Natural killer cell treated with Interleukin-12 subunit alpha and Interleukin-12 subunit beta and Interleukin-15 and Interleukin-18, amount 100 ng/mL, for 72 hours (primary cell): ENCODE data around the gene RHOT2. TPM values are rescaled to one million over a fixed set of nuclear protein-coding genes. Genes with fewer than 3 reads are reported as not detected.

ENCODE experiments used
- ATAC-seq, 2 donors: fragments of 150-1000 bp; cut with Tn5 transposase in 1 of 2; sonication (Bioruptor Pico), chemical (Tn5 transposase) in 1 of 2; 2 replicates each; pipeline ENCODE4 v1.10.0; 2021
- DNase-seq: peaks from one replicate; pipeline ENCODE4 v3.0.0; 2022; ENCODE audit warnings: low spot score
- H3K27ac Mint-ChIP-seq, 2 donors: 1 replicate in 1 of 2; 2 replicates in 1 of 2; pipeline ENCODE4 v1.8.0; 2022; ENCODE audit warnings: mixed read lengths in 2 of 2, mild to moderate bottlenecking in 1 of 2, moderate library complexity in 1 of 2
- H3K27me3 Mint-ChIP-seq, 2 donors: 1 replicate in 1 of 2; 2 replicates in 1 of 2; pipeline ENCODE4 v1.8.0; 2022; ENCODE audit warnings: mixed read lengths in 2 of 2
- H3K36me3 Mint-ChIP-seq: one replicate; pipeline ENCODE4 v1.8.0; 2022; ENCODE audit warnings: mixed read lengths
- H3K4me1 Mint-ChIP-seq, 2 donors: 1 replicate in 1 of 2; 2 replicates in 1 of 2; pipeline ENCODE4 v1.8.0; 2022; ENCODE audit warnings: low read depth in 2 of 2, mixed read lengths in 2 of 2, mild to moderate bottlenecking in 1 of 2
- H3K4me3 Mint-ChIP-seq: one replicate; pipeline ENCODE4 v1.8.0; 2022; ENCODE audit warnings: mixed read lengths
- H3K9me3 Mint-ChIP-seq: 2 replicates; pipeline ENCODE4 v1.8.0; 2022; ENCODE audit warnings: mixed read lengths
- total RNA-seq, 2 donors: library from RNA; stranded (reverse); gene quantifications; one replicate each; pipeline ENCODE4 v1.2.3, GENCODE V29; 2022

RHOT2 gene
- total RNA-seq, 2 donors from 2014 or later, result 171 to 259 TPM

GRCh38 chr16:648071-648780 lies 19.7 kb upstream of the RHOT2 start:
- Mint-ChIP-seq H3K4me3 (peak overlapping the region; percentile 67), H3K9me3 (no peaks in the 10 kb centered on the region), H3K4me1 (peaks cover 5% of the 10 kb centered on the region in 2 donors), H3K36me3 (no peaks in the 10 kb centered on the region), H3K27ac (peak overlapping the region in 1 of 2 donors; percentile 61), H3K27me3 (no peaks in the 10 kb centered on the region)
- ATAC-seq (no peak), DNase-seq (no peak)

- Mint-ChIP-seq H3K9me3 (no peaks in the 10 kb centered on the region), H3K27ac (peak within 1 kb of the TSS; percentile 28 to 61), H3K27me3 (no peaks in the 10 kb centered on the region), H3K36me3 (no peaks in the 10 kb centered on the region), H3K4me1 (peaks cover 5% of the 10 kb centered on the region in 2 donors), H3K4me3 (peak within 1 kb of the TSS; percentile 67)
- ATAC-seq (peak; percentile 93 to 96), DNase-seq (peak; percentile 95)
These were observed 18.9 kb upstream of the RHOT2 start, which contains the start of gene WDR90 for GRCh38 chr16:648781-649589. Gene WDR90, plus strand, starts transcription at chr16:649365. Its CDS starts 52 bp downstream, at chr16:649417.

- Mint-ChIP-seq H3K27me3 (no peaks in the 10 kb centered on the region), H3K4me1 (peaks cover 2 to 5% of the 10 kb centered on the region in 2 donors), H3K9me3 (no peaks in the 10 kb centered on the region), H3K27ac (no peak overlapping the region), H3K36me3 (no peaks in the 10 kb centered on the region), H3K4me3 (peak overlapping the region; percentile 60)
- DNase-seq, result no peak
- ATAC-seq, result peak; percentile 25 to 52
These were observed 18.3 kb upstream of the RHOT2 start for GRCh38 chr16:649631-650030.

- no peaks in the 10 kb centered on the region for H3K36me3 Mint-ChIP-seq
- no peak overlapping the region for H3K27ac Mint-ChIP-seq
- no peak overlapping the region for H3K4me3 Mint-ChIP-seq
- peaks cover 0 to 2% of the 10 kb centered on the region in 2 donors for H3K4me1 Mint-ChIP-seq
- H3K9me3 Mint-ChIP-seq, result no peaks in the 10 kb centered on the region
- no peaks in the 10 kb centered on the region for H3K27me3 Mint-ChIP-seq
- no peak for ATAC-seq
- no peak for DNase-seq
These were observed 16.1 kb upstream of the RHOT2 start for GRCh38 chr16:651844-652243.

- no peak for DNase-seq
- H3K4me3 Mint-ChIP-seq, result no peak overlapping the region
- no peaks in the 10 kb centered on the region for H3K27me3 Mint-ChIP-seq
- peaks cover 0 to 2% of the 10 kb centered on the region in 2 donors for H3K4me1 Mint-ChIP-seq
- no peak overlapping the region for H3K27ac Mint-ChIP-seq
- ATAC-seq, result no peak
- H3K36me3 Mint-ChIP-seq, result no peaks in the 10 kb centered on the region
- H3K9me3 Mint-ChIP-seq, result no peaks in the 10 kb centered on the region
These were observed 15.3 kb upstream of the RHOT2 start for GRCh38 chr16:652454-653305.

GRCh38 chr16:654034-654433 lies 13.9 kb upstream of the RHOT2 start:
- Mint-ChIP-seq H3K9me3 (no peaks in the 10 kb centered on the region), H3K4me3 (no peak overlapping the region), H3K27ac (no peak overlapping the region), H3K4me1 (peaks cover 0 to 2% of the 10 kb centered on the region in 2 donors), H3K36me3 (no peaks in the 10 kb centered on the region), H3K27me3 (no peaks in the 10 kb centered on the region)
- no peak for ATAC-seq
- no peak for DNase-seq

GRCh38 chr16:657487-657886 lies 10.4 kb upstream of the RHOT2 start:
- Mint-ChIP-seq H3K4me3 (no peak overlapping the region), H3K27ac (no peak overlapping the region), H3K9me3 (no peaks in the 10 kb centered on the region), H3K4me1 (peaks cover 6 to 8% of the 10 kb centered on the region in 2 donors), H3K27me3 (no peaks in the 10 kb centered on the region), H3K36me3 (no peaks in the 10 kb centered on the region)
- no peak for DNase-seq
- no peak for ATAC-seq

- ATAC-seq (no peak), DNase-seq (no peak)
- no peaks in the 10 kb centered on the region for H3K27me3 Mint-ChIP-seq
- H3K4me3 Mint-ChIP-seq, result no peak overlapping the region
- no peaks in the 10 kb centered on the region for H3K36me3 Mint-ChIP-seq
- H3K27ac Mint-ChIP-seq, result no peak overlapping the region
- H3K9me3 Mint-ChIP-seq, result no peaks in the 10 kb centered on the region
- peaks cover 6 to 8% of the 10 kb centered on the region in 2 donors for H3K4me1 Mint-ChIP-seq
These were observed 9.0 kb upstream of the RHOT2 start for GRCh38 chr16:658679-659571.

- no peaks in the 10 kb centered on the region for H3K9me3 Mint-ChIP-seq
These were observed 8.3 kb upstream of the RHOT2 start for GRCh38 chr16:659618-660017.

GRCh38 chr16:660132-660458 lies 7.8 kb upstream of the RHOT2 start:
- Mint-ChIP-seq H3K27me3 (no peaks in the 10 kb centered on the region), H3K36me3 (no peaks in the 10 kb centered on the region)

More at GRCh38 chr16:659618-660017, 8.3 kb upstream of the RHOT2 start:
- Mint-ChIP-seq H3K4me1 (peaks cover 6 to 8% of the 10 kb centered on the region in 2 donors), H3K36me3 (no peaks in the 10 kb centered on the region), H3K27ac (no peak overlapping the region), H3K27me3 (no peaks in the 10 kb centered on the region), H3K4me3 (no peak overlapping the region)
- DNase-seq (no peak), ATAC-seq (no peak)

GRCh38 chr16:660459-661183 lies 7.3 kb upstream of the RHOT2 start:
- Mint-ChIP-seq H3K4me1 (peaks cover 6 to 8% of the 10 kb centered on the region in 2 donors), H3K36me3 (no peaks in the 10 kb centered on the region), H3K9me3 (no peaks in the 10 kb centered on the region), H3K27ac (no peak overlapping the region), H3K27me3 (no peaks in the 10 kb centered on the region), H3K4me3 (peak overlapping the region; percentile 15)
- DNase-seq, result peak; percentile 85
- peak; percentile 85 to 93 for ATAC-seq

More at GRCh38 chr16:660132-660458, 7.8 kb upstream of the RHOT2 start:
- no peaks in the 10 kb centered on the region for H3K9me3 Mint-ChIP-seq
- no peak for DNase-seq
- ATAC-seq, result no peak
- H3K4me3 Mint-ChIP-seq, result no peak overlapping the region
- H3K27ac Mint-ChIP-seq, result no peak overlapping the region
- peaks cover 6 to 8% of the 10 kb centered on the region in 2 donors for H3K4me1 Mint-ChIP-seq

GRCh38 chr16:661184-661821 lies 6.6 kb upstream of the RHOT2 start:
- Mint-ChIP-seq H3K27ac (no peak overlapping the region), H3K27me3 (no peaks in the 10 kb centered on the region), H3K36me3 (no peaks in the 10 kb centered on the region), H3K4me1 (peaks cover 6 to 8% of the 10 kb centered on the region in 2 donors), H3K4me3 (no peak overlapping the region), H3K9me3 (no peaks in the 10 kb centered on the region)
- no peak for DNase-seq
- no peak for ATAC-seq
